NCI-H460 (cell line): ENCODE data around the gene LILRB3. TPM values are rescaled to one million over a fixed set of nuclear protein-coding genes. Genes with fewer than 3 reads are reported as not detected.
"Not testable (repeated sequence)": the region's sequence is repeated elsewhere in the genome, so short reads cannot be mapped to it uniquely, and the experiment has no call there.

Experiments used
- DNase-seq: peaks from one replicate; pipeline ENCODE4 v3.0.0-alpha.2; 2016; ENCODE audit warnings: low read depth; ENCODE audit errors: extremely low read depth
- total RNA-seq: library from RNA; depleted of rRNA; stranded (reverse); fragments of >200 nt; shearing (Covaris generic); gene quantifications from 2 replicates; pipeline ENCODE4 v1.2.3, GENCODE V29; 2014

LILRB3 gene
- total RNA-seq, 1 experiment from 2014 or later = not detected

- not testable (repeated sequence) for DNase-seq
Observed at GRCh38 chr19:54243809-54244208, 21.0 kb upstream of the LILRB3 start.

- not testable (repeated sequence) for DNase-seq
Observed at GRCh38 chr19:54242646-54243045, 19.8 kb upstream of the LILRB3 start, which contains the start of gene LILRA6. Gene LILRA6 (minus strand): TSS chr19:54242790.

DNA sequence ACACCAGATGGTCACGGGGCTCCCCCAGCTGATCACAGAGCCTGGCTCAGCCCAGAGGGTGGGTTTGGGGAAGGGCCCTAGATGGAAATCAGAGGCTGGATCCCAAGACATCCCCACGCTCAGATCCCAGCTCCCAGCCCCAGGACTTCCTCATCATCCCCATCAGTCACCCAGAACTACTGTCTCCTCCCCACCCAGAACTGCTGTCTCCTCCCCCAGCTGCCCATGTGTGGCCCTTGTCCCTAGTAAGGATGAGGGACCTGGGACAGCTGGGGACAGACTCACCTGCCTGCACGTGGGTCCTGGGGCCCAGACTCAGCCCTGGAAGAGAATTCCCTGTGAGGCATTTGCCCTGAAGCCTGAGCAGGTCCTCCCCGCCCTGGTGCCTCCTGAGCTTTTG, 19.4 kb upstream of the LILRB3 start:
- not testable (repeated sequence) for DNase-seq

DNA sequence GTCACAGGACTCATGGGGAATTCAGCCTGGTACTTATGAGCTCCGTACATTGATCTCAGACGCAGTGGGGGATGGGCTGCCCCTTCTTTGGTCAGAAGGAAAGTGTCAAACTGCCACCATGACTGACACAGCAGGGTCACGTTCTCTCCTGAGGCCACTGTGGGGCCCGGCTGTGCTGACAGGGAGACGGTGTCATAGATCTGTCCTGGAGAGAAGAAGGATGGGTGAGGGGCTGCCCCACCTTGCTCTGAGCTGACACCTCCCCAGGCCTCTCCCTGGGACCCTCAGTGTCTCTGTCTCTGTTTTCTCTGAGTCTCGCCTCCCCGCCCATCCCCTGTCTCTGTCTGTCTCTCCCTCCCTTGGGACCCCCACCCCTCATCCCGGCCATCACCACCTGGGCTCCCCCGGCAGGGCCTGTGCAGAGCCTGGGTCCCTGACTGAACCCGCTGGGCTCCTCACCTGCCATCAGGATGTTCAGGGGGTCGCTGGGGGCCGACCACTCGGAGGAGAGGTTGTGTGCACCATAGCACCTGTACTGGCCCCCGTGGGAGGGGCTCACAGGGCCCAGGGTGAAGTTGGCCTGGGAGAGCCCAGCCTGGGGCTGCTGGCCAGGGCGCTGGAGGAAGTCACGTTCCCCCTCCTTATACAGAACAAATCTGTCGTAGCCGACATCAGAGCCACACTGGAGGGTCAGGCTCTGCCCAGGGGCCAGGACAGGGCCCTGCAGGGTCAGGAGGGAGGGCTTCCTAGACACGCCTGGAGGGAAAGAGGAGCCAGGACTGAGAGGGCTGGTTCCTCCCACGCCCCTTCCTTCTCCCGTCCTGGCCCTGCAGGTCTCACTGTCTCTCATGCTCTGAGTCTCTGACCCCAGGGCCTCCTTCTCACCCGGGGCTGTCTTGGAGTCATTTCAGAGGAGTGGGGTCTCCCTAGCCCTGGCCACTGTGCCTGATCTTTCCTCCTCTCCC, 17.8 kb upstream of the LILRB3 start:
- not testable (repeated sequence) for DNase-seq

DNA sequence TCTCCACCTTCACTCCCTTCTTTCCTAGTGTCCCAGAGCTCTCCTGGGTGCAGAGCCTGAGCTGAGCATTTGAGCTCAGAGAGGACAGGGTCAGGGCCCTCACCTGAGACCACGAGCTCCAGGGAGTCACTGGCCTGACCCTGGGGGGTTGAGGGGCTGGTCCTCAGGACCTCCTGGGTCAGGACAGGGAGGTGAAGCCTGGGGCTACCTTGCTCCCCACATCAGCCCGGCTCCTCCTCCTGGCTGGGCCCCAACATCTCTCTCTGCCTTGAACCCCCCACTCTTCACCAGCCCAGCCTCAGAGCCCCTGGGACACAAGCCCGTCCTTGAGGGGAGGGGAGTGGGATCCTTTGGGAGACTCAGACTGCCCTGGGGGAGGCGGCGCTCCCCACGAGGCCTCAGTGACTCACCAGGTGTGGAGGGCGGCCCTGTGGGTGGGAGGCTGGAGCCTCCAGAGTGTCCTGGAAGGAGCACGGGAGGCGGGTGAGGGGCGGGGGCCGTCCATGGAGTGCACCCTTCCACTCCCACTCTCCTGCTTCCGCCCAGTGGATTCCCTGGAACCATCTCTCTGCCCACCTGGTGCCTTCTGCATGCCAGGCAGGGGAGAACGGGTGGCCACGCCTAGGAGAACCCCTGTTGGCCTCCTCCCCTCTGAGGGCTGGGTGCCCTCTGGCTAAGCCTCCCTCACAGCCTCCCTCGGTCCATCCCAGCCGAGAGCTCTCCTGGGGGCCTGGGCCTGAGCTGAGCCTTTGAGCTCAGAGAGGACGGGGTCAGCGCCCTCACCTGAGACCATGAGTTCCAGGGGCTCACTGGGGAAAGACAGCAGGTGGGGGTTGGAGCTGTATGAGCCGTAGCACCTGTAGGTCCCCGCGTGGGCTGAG, 16.9 kb upstream of the LILRB3 start:
- DNase-seq = not testable (repeated sequence)

- no peak for DNase-seq
Observed at GRCh38 chr19:54233941-54234340, 11.1 kb upstream of the LILRB3 start.

DNA sequence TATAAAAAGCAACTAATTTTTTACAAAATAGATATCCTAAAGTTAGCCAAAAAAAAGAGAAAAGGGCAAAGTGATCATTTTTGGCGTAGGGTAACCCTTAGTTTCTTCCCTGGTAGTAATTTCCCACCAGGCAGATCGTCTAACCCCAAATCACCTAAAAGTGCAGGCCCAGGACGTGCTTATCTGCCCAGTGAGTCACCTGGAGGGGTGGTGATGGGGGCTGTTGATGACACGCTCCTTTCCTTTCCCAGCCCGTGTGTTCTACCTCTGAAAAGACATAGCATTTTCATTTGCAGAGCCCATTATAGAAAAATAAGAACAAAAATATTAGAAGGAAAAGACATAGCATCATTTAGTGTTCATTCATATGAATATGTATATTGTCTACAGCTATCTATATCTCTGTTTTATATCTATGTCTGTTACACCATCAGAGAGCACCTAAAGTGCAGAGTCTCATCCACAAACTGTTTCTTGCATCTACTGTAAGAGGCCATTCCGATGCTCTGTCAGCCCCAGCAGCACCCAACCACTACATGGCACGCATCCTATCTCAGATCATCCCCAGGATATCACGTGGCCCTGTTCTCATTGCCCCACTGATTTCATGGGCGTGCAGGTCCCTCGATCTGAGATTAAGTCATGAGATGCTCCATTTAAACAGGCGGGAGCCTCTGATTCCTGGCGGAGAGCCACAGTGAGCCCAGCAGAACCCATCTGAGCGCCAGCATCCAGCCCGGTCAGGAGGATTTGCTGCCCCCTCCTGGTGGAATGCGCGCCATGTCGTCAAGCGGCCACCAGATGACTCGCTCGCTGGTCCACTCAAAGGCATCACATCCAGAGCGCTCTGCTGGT, 8.5 kb upstream of the LILRB3 start:
- DNase-seq = peak; percentile 53

- DNase-seq = no peak
Observed at GRCh38 chr19:54230031-54230430, 7.2 kb upstream of the LILRB3 start.

- no peak for DNase-seq
Observed at GRCh38 chr19:54229146-54229545, 6.3 kb upstream of the LILRB3 start.

GRCh38 chr19:54224619-54225018, 1.8 kb upstream of the LILRB3 start:
- not testable (repeated sequence) for DNase-seq

DNA sequence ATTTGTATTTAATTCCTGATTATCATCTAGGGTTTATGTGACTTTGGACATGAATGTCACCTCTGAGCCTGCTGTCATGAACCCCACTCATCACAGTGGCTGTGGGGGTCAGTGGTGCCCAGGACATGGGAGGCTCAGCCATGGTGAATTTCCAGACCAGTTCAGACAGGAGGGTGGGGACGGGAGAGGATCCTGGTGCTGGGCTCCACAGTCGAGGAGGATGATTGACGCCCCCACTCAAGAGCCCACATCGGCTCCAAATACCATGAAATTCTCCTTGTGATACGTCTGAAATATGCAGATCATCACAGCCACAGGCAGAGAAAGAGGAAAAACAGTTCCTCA, 1.1 kb upstream of the LILRB3 start:
- DNase-seq = not testable (repeated sequence)

DNA sequence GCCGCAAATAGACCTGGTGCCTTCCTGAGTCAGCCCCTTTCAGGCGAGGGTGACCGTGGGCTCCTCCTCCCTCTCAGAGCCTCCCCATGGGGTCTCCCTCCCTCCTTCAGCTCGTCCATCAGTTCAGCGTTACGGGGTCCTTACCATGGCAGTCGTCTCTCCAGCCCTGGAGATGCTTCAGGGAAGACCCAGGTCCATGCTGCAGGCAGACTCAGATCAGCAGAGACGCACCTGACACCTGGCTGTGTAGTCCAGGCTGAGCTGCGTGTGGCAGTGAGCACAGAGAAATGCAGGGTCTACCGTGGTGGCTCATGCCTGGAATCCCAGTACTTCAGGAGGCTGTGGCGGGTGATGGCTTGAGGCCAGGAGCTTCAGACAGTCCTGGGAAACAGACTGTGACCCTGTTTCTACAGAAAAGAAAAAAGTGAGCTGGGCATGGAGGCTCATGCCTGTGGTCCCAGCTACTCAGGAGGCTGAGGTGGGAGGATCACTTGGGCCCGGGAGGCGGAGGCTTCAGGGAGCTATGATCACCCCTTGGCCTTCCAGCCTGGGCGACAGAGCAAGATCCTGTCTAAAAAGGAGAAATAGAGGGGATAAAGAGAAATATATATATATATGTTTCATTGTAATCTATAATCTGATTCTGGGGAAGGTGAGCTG, 600 bp upstream of the LILRB3 start:
- not testable (repeated sequence) for DNase-seq

GRCh38 chr19:54221947-54222346, 860 bp downstream of the LILRB3 start:
- not testable (repeated sequence) for DNase-seq

DNA sequence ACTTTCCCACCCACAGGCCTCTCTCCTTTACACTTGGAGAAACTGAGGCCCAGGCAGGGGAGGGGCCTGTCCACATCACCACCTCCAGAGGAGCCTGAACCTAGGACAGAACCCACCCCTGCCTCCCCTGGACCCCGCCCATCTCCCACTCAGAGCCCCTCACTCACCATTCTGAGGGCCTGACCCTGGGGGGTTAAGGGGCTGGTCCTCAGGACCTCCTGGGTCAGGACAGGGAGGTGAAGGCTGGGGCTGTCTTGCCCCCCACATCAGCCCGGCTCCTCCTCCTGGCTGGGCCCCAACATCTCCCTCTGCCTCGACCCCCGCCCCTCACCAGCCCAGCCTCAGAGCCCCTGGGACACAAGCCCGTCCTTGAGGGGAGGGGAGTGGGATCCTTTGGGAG, 3.1 kb downstream of the LILRB3 start:
- not testable (repeated sequence) for DNase-seq

DNA sequence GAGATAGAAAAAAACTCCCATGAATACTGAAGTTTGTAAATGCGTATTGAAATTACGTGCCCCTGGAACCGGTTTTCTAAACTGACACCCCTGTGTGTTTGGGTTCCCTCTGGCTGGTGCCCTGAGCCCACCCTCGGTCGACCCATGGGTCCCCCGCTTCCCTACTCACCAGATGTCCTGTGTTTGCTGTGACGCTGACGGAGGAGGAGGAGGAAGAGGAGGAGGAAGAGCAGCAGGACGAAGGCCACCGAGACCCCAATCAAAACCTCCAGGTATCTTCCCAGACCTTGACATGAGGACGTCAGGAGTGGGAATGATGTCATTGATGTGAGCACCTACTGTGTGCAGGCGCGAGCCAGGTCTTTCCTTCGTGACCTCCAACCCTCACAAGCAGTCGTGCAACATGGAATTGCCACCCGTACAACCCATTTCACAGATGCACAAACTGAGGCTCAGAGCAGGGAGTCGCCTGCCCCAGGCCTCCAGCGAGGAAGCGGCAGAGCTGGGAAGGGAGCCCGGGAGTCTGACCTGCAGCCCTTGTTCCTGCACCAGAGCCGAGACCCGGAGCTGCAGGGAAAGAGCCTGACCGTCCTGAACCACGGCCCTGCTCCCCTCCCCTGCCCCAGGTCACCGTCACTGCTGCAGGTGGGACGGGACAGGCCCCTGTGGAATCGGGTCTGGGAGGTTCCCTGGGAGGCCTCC, 3.7 kb downstream of the LILRB3 start:
- DNase-seq = no peak

GRCh38 chr19:54218259-54218658, 4.5 kb downstream of the LILRB3 start:
- DNase-seq = no peak

DNA sequence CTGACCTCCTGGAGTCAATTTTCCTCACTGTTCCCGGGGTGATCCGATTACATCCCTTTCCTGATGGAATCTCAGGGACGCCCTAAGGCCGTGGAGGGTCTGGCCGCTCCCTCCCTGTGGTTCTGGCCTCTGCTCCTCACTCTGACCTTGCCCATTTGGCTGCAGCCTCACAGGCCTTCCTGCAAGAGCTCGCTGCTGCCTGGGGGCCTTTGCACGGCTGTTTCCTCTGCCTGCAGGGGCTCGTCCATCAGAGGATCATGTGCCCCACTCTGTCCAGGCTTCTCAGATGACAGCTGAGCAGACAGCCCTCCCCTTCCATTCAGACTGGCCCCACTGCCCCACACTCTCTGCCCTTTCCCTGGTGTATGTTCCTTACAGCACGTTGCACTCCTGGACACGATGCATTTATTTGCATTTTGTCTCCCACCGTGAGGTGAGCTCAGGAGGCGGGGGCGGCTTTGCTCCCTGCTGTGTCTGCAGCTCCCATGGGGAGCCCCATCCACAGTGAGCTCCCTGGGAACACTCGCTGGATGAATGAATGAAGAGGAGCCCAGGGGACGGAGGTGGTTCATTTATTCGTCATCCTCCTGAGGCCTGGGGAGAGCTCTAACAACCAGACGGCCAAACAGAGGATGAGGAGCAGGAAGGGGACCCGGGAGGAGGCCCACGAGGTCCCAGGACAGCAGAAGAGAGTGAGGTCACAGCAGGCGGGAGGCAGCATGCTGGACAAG, 5.1 kb downstream of the LILRB3 start:
- DNase-seq = not testable (repeated sequence)

DNA sequence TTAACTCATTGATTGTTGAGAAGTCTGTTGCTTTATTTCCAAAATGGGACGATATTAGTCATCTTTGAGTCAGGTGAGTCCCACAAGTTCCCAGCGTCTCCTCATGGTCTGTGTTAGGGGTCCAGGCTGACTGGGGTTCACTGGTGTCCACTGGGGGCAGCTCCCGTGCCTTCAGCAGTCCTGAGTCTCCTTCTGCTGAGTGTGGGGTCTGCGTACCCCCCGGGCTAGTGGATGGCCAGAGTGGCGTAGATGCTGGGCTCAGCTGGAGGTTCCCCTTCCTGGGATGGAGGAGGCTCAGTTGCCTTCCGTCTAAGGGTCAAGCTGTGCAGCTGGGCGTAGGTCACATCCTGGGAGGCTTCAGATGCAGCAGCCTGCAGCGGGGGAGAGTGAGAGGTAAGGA, 5.9 kb downstream of the LILRB3 start:
- no peak for DNase-seq

GRCh38 chr19:54214734-54215133, 8.1 kb downstream of the LILRB3 start:
- DNase-seq = not testable (repeated sequence)
